Left lobe of liver (tissue), 2 donors: Measurements from ENCODE around the gene FLT3LG. TPM values are rescaled to one million over a fixed set of nuclear protein-coding genes. Genes with fewer than 3 reads are reported as not detected.

Source experiments
- ATAC-seq: fragments of 200-7000 bp; cut with Tn5 transposase; one replicate; pipeline ENCODE4 v1.9.1; 2020; ENCODE audit warnings: mild to moderate bottlenecking, moderate library complexity
- DNase-seq: peaks from one replicate; pipeline ENCODE4 v3.0.0-alpha.2; 2020; ENCODE audit warnings: low spot score
- total RNA-seq: library from RNA; stranded (reverse); gene quantifications from one replicate; pipeline ENCODE4 v1.2.1, GENCODE V29; 2021
- donor health status: DM: no; HTN: no; CAD: no; lungs with moderate emphysema.
- donor health status: DM: no; HTN: yes; CAD: no.

Gene FLT3LG
- total RNA-seq, 1 donor from 2014 or later, result 2.1 TPM

DNA sequence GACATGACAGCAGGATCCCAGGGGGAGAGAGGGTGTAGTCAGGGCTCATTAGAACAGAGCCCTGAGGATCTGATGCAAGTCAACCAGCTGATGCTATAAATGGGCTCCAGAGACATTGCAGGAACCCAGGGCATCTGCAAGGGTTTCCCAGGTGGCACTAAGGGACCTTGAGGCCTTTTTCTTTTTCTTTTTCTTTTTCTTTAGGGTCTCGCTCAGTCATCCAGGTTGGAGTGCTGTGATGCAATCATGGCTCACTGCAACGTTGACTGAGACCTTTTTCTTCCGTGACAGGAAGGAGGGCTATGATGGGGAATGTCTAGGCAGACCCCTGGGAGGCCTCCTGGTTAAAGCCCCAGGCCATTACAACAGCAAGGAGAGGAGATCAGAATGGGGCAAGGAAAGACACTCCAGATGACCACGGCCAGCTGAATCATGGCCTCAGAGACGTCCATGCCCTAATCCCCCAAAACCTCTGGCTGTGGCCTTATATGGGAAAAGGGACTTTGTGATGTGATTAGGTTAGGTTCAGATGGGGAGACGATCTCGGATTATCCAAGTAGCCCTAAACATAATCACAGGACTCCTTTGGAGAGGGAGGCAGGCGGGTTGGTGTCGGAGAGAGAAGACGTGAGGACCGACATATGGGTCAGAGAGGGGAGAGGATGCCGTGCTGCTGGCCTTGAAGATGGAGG, 33.9 kb downstream of the FLT3LG start:
- no peak for ATAC-seq
- no peak for DNase-seq

DNA sequence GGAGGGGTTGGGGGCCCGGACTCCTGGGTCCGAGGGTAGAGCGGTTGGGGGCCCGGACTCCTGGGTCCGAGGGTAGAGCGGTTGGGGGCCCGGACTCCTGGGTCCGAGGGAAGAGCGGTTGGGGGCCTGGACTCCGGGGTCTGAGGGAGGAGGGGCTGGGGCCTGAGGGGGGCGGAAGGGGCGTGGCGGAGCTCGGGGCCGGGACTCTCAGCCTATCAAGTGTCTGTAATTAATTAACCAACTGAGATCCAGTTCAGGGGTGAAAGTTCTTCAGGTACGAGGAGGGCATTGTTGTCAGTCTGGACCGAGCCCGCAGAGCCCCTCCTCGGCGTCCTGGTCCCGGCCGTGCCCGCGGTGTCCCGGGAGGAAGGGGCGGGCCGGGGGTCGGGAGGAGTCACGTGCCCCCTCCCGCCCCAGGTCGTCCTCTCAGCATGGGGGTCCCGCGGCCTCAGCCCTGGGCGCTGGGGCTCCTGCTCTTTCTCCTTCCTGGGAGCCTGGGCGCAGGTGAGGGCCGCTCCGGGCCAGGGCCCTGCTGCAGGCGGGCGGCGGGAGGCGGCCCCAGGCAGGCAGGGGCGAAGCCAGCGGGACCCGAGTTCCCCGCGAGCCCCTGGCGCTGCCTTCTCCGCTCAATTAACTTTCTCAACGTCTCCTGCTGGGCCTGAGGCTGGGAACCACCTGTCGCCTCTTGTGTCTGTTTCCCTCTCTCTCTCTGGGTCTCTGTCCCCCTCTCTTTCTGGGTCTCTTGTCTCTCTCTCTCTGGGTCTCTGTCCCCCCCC, 39.1 kb downstream of the FLT3LG start:
- peak; percentile 88 for ATAC-seq
- DNase-seq, result peak; percentile 81

DNA sequence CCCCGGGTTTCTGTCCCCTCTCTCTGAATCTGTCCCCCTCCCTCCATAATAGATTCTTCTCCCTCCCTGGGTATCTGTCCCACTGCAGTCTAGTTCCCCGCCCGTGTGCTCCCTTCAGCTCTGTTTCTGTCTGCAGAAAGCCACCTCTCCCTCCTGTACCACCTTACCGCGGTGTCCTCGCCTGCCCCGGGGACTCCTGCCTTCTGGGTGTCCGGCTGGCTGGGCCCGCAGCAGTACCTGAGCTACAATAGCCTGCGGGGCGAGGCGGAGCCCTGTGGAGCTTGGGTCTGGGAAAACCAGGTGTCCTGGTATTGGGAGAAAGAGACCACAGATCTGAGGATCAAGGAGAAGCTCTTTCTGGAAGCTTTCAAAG, 39.7 kb downstream of the FLT3LG start:
- DNase-seq, result no peak
- ATAC-seq, result peak; percentile 29

- DNase-seq, result no peak
Observed at GRCh38 chr19:49514151-49514550, 40.1 kb downstream of the FLT3LG start.

DNA sequence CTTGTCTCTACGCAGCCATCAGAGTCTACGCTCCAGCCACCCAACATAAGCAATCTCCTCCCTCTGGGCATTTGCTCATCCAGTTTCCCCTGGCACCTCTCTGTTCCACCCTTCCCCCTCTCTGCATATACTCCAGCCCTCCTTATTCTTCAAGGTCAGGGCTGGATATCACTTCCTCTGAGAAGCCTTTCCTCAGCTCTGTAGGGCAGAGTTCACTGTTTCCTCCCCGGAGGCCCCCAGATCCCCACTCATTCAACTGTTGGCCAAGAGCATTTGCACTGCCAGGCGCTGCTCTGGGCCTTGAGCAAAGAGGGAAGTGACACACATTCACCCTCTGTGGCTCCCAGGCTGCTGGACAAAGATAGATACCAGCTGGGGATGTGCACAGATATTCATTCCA, 41.8 kb downstream of the FLT3LG start:
- ATAC-seq (peak; percentile 15), DNase-seq (no peak)

More at GRCh38 chr19:49514151-49514550, 40.1 kb downstream of the FLT3LG start:
- peak; percentile 57 for ATAC-seq

DNA sequence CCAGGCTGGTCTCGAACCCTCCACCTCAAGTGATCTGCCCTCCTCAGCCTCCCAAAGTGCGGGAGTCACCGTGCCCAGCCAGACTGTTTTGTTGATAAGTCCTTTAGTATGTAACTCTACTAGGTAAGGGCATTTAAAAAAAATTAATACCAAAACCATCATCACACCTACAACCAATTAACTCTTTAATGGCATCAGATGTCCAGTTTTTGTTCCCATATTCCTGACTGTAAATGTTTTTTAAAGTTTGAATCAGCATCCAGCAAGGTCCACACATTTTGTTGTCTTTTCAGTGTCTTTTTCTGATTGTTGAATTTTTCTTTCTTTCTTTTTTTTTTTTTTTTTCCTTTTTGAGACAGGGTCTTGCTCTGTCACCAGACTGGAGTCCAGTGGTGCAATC, 44.0 kb downstream of the FLT3LG start:
- DNase-seq, result no peak
- ATAC-seq, result no peak

GRCh38 chr19:49520705-49521319, 46.8 kb downstream of the FLT3LG start:
- ATAC-seq (peak; percentile 46), DNase-seq (no peak)

DNA sequence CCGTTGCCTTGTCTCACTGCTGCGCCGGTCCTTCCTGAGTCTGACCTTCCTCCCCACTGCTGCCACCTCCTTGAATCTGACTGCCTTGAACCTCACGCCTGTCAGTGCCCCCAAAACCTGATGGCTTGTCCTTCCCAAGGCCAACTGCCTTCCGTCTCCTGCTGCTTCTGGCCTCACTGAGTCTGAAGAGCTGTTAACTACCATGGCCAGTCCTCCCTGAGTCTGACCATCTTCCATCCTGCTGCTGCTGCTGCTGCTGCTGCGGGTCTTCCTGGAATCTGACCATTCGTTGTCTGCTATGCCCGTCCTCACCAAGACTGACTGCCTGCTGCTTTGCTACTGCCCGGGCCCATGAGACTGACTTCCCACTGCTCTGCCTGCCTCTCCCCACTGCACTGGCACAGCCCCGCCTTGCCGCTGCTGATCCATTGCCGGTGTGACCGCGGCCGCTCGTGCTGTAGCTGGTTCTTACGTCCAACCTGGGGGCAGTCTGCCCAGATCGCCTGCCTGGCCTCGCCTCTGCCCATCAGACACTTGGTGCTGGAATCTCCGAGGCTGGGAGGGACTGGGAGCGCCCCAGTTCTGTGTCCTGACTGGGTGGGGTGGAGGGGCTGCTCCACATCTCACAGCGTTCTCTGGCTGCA, 50.9 kb downstream of the FLT3LG start:
- DNase-seq, result no peak
- ATAC-seq, result no peak

GRCh38 chr19:49528211-49528771, 54.3 kb downstream of the FLT3LG start:
- peak; percentile 18 for ATAC-seq

DNA sequence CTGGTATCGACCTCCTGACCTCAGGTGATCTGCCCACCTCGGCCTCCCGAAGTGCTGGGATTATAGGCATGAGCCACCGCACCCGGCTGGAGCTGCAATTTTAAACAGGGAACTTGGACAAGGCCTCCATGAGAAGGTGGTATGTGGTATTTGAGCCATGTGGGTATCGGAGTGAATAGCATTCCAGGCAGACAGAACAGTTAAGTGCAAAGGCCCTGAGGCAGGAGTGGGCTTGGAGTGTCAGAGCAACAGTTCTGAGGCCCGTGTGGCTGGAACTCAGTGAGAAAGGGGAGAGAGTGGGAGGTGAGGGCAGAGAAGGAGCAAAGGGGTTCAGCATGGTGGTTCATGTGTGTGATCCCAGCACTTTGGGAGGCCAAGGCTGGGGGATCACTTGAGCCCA, 56.7 kb downstream of the FLT3LG start:
- no peak for DNase-seq

More at GRCh38 chr19:49528211-49528771, 54.3 kb downstream of the FLT3LG start:
- DNase-seq, result no peak

GRCh38 chr19:49533551-49534488, 59.8 kb downstream of the FLT3LG start:
- DNase-seq (no peak), ATAC-seq (peak; percentile 71)

More for the DNA sequence above, 56.7 kb downstream of the FLT3LG start:
- no peak for ATAC-seq

DNA sequence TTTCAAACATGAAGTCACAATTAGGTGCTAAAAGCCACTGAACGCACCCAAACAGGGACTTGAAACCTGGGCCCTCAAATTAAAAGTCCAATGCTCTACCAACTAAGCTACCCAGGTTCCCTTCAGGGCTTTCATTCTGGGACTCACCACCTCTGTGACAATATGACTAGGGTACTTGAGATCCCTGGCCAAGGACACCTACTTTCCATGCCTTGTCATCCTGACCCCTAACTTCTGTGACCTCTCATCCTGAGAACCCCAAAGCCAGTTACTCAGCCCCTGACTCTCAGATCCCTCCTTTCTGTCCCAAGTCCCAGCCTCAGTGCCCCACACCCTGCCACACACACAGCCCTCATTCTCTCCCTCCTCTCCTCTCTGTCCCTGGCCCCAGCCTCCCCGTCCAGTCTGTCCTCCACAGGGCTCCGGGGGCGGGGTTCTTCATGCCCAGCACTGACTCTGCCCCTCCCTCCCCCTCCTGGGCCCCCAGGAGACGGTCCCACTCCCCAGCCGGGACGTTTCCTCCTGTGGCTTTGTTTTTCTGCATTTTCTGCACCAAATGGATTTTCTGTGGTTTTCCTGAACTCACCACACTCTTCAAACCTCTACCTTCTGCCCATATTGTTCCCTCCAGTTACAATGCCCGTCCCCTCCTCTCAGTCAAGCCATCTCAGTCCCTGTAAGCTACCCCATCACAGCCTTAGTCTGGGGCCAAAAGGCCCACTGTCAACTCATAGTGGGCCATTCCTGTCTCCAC, 60.8 kb downstream of the FLT3LG start:
- ATAC-seq, result no peak
- DNase-seq, result no peak

Other genes starting within 250 kb of the FLT3LG start
- gene SLC6A16, start 149.0 kb upstream of the FLT3LG start, total RNA-seq, result 2.4 TPM
- 2.2 TPM for gene CD37, start 138.8 kb upstream of the FLT3LG start, total RNA-seq
- gene TEAD2, start 111.8 kb upstream of the FLT3LG start, total RNA-seq, result 5.1 TPM
- not detected for gene DKKL1, start 110.3 kb upstream of the FLT3LG start, total RNA-seq
- gene KASH5, start 86.0 kb upstream of the FLT3LG start, total RNA-seq, result not detected
- not detected for gene PTH2, start 50.8 kb upstream of the FLT3LG start, total RNA-seq
- not detected for gene GFY, start 48.8 kb upstream of the FLT3LG start, total RNA-seq
- gene SLC17A7, start 32.7 kb upstream of the FLT3LG start, total RNA-seq, result 0.15 TPM
- 48.8 TPM for gene PIH1D1, start 22.4 kb upstream of the FLT3LG start, total RNA-seq
- 29.7 TPM for gene ALDH16A1, start 21.0 kb upstream of the FLT3LG start, total RNA-seq
- 972 TPM for gene RPL13A, start 13.4 kb downstream of the FLT3LG start, total RNA-seq
- gene RPS11, start 22.2 kb downstream of the FLT3LG start, total RNA-seq, result 507 TPM
- 262 TPM for gene FCGRT, start 38.4 kb downstream of the FLT3LG start, total RNA-seq
- gene RCN3, start 53.8 kb downstream of the FLT3LG start, total RNA-seq, result 22.8 TPM
- 29.1 TPM for gene NOSIP, start 106.3 kb downstream of the FLT3LG start, total RNA-seq
- 8.5 TPM for gene PRRG2, start 107.1 kb downstream of the FLT3LG start, total RNA-seq
- 10.5 TPM for gene PRR12, start 117.0 kb downstream of the FLT3LG start, total RNA-seq
- 8.9 TPM for gene RRAS, start 165.9 kb downstream of the FLT3LG start, total RNA-seq
- 35.5 TPM for gene SCAF1, start 168.0 kb downstream of the FLT3LG start, total RNA-seq
- gene IRF3, start 191.6 kb downstream of the FLT3LG start, total RNA-seq, result 50.1 TPM
- 13.7 TPM for gene BCL2L12, start 191.7 kb downstream of the FLT3LG start, total RNA-seq
- 28.7 TPM for gene PRMT1, start 203.1 kb downstream of the FLT3LG start, total RNA-seq
- gene ADM5, start 215.4 kb downstream of the FLT3LG start, total RNA-seq, result 0.86 TPM
- 0.91 TPM for gene CPT1C, start 216.9 kb downstream of the FLT3LG start, total RNA-seq